Anterior cingulate cortex (tissue), 58 donors: ENCODE measurements around the gene MRPS30.
"Not testable (repeated sequence)": the region's sequence is repeated elsewhere in the genome, so short reads cannot be mapped to it uniquely, and the experiment has no call there.

ENCODE experiments used
- DNase-seq, 58 donors: peaks; one replicate each; lab custom pipeline; 2025; lab: John Stamatoyannopoulos, UW

Gene MRPS30

GRCh38 chr5:44808435-44809214, at the start of gene MRPS30:
TSS of gene MRPS30 (plus strand) at chr5:44808947. CDS start at chr5:44808963, 16 bp downstream.
- DNase-seq = peak; percentile 62 to 99 (median 93)

GRCh38 chr5:44769200-44769876, 39.4 kb upstream of the MRPS30 start:
- no peak for DNase-seq

- no peak for DNase-seq
These were observed 38.9 kb upstream of the MRPS30 start for GRCh38 chr5:44769877-44770209.

- no peak for DNase-seq
These were observed 37.7 kb upstream of the MRPS30 start for GRCh38 chr5:44770780-44771717.

GRCh38 chr5:44772397-44772796, 36.4 kb upstream of the MRPS30 start:
- DNase-seq = not testable (repeated sequence)

- DNase-seq = peak in 5 of 58 donors; percentile 2 to 42 (median 4)
These were observed 34.4 kb upstream of the MRPS30 start for GRCh38 chr5:44774279-44774880.

GRCh38 chr5:44779167-44779566, 29.6 kb upstream of the MRPS30 start:
- no peak for DNase-seq

- DNase-seq = no peak
These were observed 25.0 kb upstream of the MRPS30 start for GRCh38 chr5:44783634-44784315.

- DNase-seq = no peak
These were observed 21.0 kb upstream of the MRPS30 start for GRCh38 chr5:44787731-44788130.

- DNase-seq = peak in 1 of 58 donors; percentile 0
These were observed 19.3 kb upstream of the MRPS30 start for GRCh38 chr5:44789372-44789995.

- not testable (repeated sequence) for DNase-seq
These were observed 16.6 kb upstream of the MRPS30 start for GRCh38 chr5:44792031-44792673.

GRCh38 chr5:44794371-44794770, 14.4 kb upstream of the MRPS30 start:
- no peak for DNase-seq

GRCh38 chr5:44795496-44795895, 13.3 kb upstream of the MRPS30 start:
- DNase-seq = no peak

GRCh38 chr5:44797841-44798240, 10.9 kb upstream of the MRPS30 start:
- no peak for DNase-seq

GRCh38 chr5:44801992-44802391, 6.8 kb upstream of the MRPS30 start:
- DNase-seq = no peak

- no peak for DNase-seq
These were observed 2.1 kb upstream of the MRPS30 start for GRCh38 chr5:44806608-44807007.

GRCh38 chr5:44807269-44807668, 1.5 kb upstream of the MRPS30 start:
- DNase-seq = no peak

- peak in 51 of 58 donors; percentile 6 to 75 (median 43) for DNase-seq
These were observed 638 bp downstream of the MRPS30 start for GRCh38 chr5:44809215-44809955.
